Measurements from ENCODE around the gene ZNF296. TPM values are rescaled to one million over a fixed set of nuclear protein-coding genes. Genes with fewer than 3 reads are reported as not detected.

ZNF296 gene
- total RNA-seq, 2 donors from 2014 or later = 0.87 to 2.9 TPM

DNA sequence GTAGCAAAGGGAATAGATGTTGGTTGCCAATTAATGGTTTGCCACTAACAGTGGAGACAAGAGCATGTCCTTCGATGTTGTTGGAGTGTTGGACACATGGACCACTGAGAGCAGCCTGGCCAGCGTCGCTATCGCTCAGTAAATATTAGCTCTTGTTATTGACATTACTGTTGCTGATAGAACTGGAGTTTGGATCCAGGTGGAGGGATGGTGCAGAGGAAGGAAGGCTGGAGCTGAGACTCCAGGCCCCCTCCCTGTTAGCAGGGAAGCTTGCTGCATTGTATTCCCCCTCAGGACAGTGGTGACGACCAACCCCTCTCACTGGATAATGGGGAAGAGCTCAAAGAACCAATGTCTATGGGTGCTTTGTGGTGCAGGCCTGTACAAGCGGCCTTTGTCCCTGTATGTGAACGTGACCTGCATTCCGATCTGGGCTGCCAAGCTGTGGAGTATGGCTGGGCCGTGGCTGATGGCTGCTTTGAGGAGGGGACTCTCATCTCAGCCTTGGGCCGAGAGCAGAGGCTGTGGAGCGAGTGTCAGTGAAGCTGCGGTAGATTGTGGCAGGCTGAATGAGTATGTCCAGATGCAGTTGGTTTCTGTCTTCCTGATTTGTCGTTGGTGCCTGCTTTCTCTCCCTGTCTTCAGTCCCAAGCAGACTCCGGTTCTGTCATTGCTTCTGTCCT, 30.5 kb downstream of the ZNF296 start:
- H3K27me3 ChIP-seq (replicated peaks; ENCODE audit: insufficient read depth) = no peaks in the 10 kb centered on the region
- DNase-seq (ENCODE audit: low spot score) = no peak
- H3K4me1 ChIP-seq (replicated peaks) = peaks cover 9% of the 10 kb centered on the region
- no peak for TF ChIP-seq POLR2A (IDR thresholded peaks at IDR 0.05)
- peak; percentile 34 for TF ChIP-seq POLR2AphosphoS5 (IDR thresholded peaks at IDR 0.05)
- TF ChIP-seq, protein P1, sequence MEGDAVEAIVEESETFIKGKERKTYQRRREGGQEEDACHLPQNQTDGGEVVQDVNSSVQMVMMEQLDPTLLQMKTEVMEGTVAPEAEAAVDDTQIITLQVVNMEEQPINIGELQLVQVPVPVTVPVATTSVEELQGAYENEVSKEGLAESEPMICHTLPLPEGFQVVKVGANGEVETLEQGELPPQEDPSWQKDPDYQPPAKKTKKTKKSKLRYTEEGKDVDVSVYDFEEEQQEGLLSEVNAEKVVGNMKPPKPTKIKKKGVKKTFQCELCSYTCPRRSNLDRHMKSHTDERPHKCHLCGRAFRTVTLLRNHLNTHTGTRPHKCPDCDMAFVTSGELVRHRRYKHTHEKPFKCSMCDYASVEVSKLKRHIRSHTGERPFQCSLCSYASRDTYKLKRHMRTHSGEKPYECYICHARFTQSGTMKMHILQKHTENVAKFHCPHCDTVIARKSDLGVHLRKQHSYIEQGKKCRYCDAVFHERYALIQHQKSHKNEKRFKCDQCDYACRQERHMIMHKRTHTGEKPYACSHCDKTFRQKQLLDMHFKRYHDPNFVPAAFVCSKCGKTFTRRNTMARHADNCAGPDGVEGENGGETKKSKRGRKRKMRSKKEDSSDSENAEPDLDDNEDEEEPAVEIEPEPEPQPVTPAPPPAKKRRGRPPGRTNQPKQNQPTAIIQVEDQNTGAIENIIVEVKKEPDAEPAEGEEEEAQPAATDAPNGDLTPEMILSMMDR (IDR thresholded peaks at IDR 0.05) = no peak
- H3K9me3 ChIP-seq = no peaks in the 10 kb centered on the region
- H3K27ac ChIP-seq = no peak overlapping the region
- no peaks in the 10 kb centered on the region for H3K36me3 ChIP-seq
- 62% methylated on average over 14 of the region's 14 CpGs for WGBS
- no peak overlapping the region for H3K4me3 ChIP-seq
- intact Hi-C loops (cut with DNase I) = no loop called here

DNA sequence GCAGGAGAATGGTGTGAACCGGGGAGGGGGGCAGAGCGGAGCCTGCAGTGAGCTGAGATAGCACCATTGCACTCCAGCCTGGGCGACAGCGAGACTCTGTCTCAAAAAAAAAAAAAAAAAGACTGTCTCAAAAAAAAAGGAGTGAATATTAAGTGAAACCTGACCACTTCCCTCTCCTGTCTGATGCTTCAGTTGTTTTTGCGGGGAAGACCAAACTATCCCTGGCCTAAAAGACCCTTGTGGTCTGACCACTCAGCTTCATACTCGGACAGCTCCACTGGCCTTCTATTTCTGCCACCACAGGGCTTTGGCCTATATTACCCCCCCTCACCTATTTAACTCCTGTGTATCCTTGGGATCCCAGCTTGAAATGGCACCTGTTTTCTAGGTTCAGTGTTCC, 35.2 kb downstream of the ZNF296 start:
- Histone ChIP-seq H3K27me3 (replicated peaks; ENCODE audit: insufficient read depth) (no peaks in the 10 kb centered on the region), H3K27ac (no peak overlapping the region), H3K4me3 (no peak overlapping the region), H3K36me3 (no peaks in the 10 kb centered on the region), H3K9me3 (no peaks in the 10 kb centered on the region), H3K4me1 (replicated peaks) (peaks cover 15% of the 10 kb centered on the region)
- TF ChIP-seq POLR2A (IDR thresholded peaks at IDR 0.05) = no peak
- no peak for TF ChIP-seq POLR2AphosphoS5 (IDR thresholded peaks at IDR 0.05)
- TF ChIP-seq, protein P1 (IDR thresholded peaks at IDR 0.05) = no peak
- no peak for DNase-seq (ENCODE audit: low spot score)
- intact Hi-C loops (cut with DNase I) = no loop called here
- WGBS = 84% methylated on average over 6 of the region's 6 CpGs

DNA sequence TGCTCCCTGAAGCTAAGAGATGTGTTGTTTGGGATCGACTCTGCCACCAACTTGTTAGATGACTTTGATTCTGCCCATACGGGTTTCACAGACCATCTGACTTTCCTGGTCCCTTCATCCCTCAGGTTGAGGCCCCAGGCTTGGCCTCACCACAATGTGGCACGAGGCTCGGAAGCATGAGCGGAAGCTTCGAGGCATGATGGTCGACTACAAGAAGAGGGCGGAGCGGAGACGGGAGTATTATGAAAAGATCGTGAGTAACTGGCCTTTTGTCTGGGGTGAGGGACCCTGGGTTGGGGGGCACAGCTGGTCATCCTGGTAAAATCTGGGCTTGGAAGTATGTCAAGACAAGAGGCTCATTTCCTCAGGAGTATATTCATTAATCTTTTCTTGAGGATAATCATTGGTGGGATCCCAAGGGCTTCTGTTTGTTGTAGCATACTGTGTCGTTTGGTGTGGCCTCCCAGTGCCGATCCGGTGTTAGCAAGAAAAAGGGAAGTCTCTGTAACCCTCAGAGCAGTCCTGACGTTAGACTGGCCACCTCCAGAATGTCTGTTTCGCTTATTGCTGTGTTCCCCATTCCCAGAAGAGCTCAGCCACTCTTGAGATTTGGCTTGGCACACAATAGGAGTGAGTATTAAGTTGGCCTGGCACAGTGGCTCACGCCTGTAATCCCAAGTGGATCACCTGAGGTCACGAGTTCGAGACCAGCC, 36.1 kb downstream of the ZNF296 start:
- Histone ChIP-seq H3K36me3 (no peaks in the 10 kb centered on the region), H3K27me3 (replicated peaks; ENCODE audit: insufficient read depth) (no peaks in the 10 kb centered on the region), H3K4me1 (replicated peaks) (peaks cover 10% of the 10 kb centered on the region), H3K9me3 (no peaks in the 10 kb centered on the region), H3K27ac (peak overlapping the region in 1 of 2 donors; percentile 90), H3K4me3 (peak overlapping the region; percentile 76 to 90)
- no peak for DNase-seq (ENCODE audit: low spot score)
- TF ChIP-seq POLR2A (IDR thresholded peaks at IDR 0.05) (no peak), POLR2AphosphoS5 (IDR thresholded peaks at IDR 0.05) (no peak)
- TF ChIP-seq, protein P1 (IDR thresholded peaks at IDR 0.05) = no peak
- WGBS = 75% methylated on average over 19 of the region's 19 CpGs
- intact Hi-C loops (cut with DNase I) = no loop called here

DNA sequence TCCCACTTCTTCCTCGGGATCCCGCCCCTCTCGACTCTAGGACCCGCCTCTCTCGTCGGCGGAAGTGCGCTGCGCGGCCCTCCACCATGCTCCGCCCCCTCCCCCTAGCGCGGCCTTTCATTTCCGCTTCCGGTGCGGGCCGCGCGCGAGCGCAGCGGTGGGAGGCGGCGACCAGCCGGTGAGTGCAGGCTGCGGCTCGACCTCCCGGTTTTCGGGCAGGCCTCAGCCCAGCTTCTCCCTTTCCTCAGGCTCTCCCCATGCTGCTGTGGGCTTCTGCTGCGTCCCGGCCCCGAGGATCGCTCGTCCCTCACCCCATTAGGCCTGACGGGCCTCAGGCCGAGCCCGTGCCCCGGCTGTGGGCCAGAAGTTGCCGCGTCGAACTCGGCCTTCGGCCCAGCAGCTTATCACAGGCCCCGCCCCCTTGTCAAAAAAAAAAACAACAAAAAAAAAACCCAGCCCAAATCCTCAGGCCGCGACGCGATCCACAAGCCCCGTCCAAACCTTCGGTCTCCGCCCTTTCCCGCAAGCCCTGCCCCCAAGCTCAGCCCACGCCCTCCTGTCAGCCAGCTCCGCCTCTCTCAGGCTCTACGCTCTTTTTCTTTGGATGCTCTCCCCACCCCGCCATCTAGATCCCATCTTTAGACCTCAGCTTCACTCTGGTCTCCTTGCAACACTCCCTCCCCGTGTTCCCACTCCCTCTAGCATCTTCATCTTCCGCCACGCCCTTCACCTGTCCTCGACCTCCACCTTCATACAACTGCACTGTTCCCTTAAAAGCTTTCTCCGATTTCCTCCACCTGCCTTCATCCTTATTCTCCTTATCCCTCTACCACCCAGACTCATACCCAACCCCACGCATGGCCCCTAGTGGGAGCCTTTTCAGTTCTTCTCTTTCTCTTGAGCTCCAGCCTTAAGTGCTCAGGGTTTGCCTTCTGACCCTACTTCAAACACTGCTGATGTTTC, 37.1 kb downstream of the ZNF296 start, which contains the start of gene CLASRP:
TSS of gene CLASRP (plus strand) at position 115 of the 963 bp plus-strand sequence. CDS start 1,168 bp downstream, outside the sequence.
- Histone ChIP-seq H3K4me1 (replicated peaks) (peaks cover 10% of the 10 kb centered on the region), H3K27me3 (replicated peaks; ENCODE audit: insufficient read depth) (no peaks in the 10 kb centered on the region), H3K9me3 (no peaks in the 10 kb centered on the region), H3K27ac (peak within 1 kb of the TSS; percentile 90 to 91), H3K36me3 (no peaks in the 10 kb centered on the region), H3K4me3 (peak within 1 kb of the TSS; percentile 76 to 90)
- TF ChIP-seq POLR2A (IDR thresholded peaks at IDR 0.05) (peak; percentile 89), POLR2AphosphoS5 (IDR thresholded peaks at IDR 0.05) (peak; percentile 96)
- TF ChIP-seq, protein P1 (IDR thresholded peaks at IDR 0.05) = peak in 1 of 4 experiments; percentile 31
- intact Hi-C loops (cut with DNase I) = no loop called here
- WGBS = 2% methylated on average over 62 of the region's 62 CpGs
- DNase-seq (ENCODE audit: low spot score) = peak; percentile 87

Data from prostate gland (tissue), 2 donors.